AG04449 (cell line): Measurements from ENCODE around the gene FOXL3.
"Not testable (repeated sequence)": the region's sequence is repeated elsewhere in the genome, so short reads cannot be mapped to it uniquely, and the experiment has no call there.

ENCODE experiments used
- CTCF ChIA-PET: fragments of 350-600 bp; formaldehyde crosslinking; extraction: SDS; loops from one replicate; lab custom pipeline; 2021; ENCODE audit warnings: antibody characterized with exemption; lab: Yijun Ruan, JAX
- POLR2A ChIA-PET: fragments of 400-600, 350-600 bp; formaldehyde crosslinking; extraction: SDS; loops from one replicate; lab custom pipeline; 2020; ENCODE audit warnings: antibody characterized with exemption, inconsistent platforms; lab: Yijun Ruan, JAX
- DNase-seq: peaks from one replicate; pipeline ENCODE4 v3.0.0-alpha.2; 2010; ENCODE audit warnings: low read depth, low spot score
- H3K4me3 ChIP-seq: 2 replicates; pipeline ENCODE4 v1.5.1; 2011; ENCODE audit warnings: low read depth, mild to moderate bottlenecking, control low read depth, low read length
- TF ChIP-seq, protein P1 (sequence below): IDR thresholded peaks from one replicate; pipeline ENCODE4 v1.5.1; 2011; ENCODE audit warnings: mild to moderate bottlenecking, moderate library complexity, low read length, control low read depth, inconsistent platforms; ENCODE audit not compliant: insufficient read depth; ENCODE audit errors: missing control alignments

Gene FOXL3

DNA sequence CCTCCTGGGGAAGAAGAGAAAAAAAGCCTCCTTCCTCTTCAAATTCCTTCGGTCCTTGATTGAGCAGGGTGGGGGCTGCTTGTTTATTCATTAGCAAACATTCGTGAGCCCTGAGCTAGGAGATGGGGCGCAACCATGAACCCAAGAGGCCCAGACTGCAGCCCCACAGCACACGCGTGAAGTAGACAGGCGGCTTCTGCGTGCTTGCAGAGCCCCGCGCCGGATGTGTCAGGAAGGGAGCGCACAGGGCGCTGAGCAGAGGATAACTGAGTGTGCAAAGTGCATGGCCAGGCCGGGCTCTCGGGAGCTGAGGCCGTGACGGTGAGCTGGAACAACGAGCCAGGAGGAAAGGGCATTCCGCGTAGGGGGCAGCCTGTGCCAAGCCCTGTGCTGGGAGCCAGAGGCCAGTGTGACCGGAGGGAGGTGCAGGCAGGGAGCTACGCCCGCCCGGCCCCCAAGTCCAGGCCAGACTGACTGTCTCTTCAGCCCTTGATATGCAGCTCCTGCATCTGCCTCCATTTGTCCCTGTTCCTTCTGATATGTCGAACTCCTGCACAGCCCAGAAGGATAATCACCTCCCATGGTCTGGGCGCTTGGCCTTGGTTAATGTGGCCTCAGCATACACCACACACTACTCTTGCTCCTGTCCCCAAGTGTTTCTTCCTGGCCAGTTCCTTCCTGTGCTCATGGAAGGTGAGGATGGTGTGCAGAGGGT, 4.6 kb downstream of the FOXL3 start:
- no peak for DNase-seq
- ChIA-PET CTCF (interaction anchor here (1.0 kb wide), 1 partner anchor 473 kb away, joined by 3 read pairs; no protein-coding TSS in a partner anchor), POLR2A (no interaction called here)
- H3K4me3 ChIP-seq, result no peak overlapping the region
- TF ChIP-seq, protein P1, sequence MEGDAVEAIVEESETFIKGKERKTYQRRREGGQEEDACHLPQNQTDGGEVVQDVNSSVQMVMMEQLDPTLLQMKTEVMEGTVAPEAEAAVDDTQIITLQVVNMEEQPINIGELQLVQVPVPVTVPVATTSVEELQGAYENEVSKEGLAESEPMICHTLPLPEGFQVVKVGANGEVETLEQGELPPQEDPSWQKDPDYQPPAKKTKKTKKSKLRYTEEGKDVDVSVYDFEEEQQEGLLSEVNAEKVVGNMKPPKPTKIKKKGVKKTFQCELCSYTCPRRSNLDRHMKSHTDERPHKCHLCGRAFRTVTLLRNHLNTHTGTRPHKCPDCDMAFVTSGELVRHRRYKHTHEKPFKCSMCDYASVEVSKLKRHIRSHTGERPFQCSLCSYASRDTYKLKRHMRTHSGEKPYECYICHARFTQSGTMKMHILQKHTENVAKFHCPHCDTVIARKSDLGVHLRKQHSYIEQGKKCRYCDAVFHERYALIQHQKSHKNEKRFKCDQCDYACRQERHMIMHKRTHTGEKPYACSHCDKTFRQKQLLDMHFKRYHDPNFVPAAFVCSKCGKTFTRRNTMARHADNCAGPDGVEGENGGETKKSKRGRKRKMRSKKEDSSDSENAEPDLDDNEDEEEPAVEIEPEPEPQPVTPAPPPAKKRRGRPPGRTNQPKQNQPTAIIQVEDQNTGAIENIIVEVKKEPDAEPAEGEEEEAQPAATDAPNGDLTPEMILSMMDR, result no peak

DNA sequence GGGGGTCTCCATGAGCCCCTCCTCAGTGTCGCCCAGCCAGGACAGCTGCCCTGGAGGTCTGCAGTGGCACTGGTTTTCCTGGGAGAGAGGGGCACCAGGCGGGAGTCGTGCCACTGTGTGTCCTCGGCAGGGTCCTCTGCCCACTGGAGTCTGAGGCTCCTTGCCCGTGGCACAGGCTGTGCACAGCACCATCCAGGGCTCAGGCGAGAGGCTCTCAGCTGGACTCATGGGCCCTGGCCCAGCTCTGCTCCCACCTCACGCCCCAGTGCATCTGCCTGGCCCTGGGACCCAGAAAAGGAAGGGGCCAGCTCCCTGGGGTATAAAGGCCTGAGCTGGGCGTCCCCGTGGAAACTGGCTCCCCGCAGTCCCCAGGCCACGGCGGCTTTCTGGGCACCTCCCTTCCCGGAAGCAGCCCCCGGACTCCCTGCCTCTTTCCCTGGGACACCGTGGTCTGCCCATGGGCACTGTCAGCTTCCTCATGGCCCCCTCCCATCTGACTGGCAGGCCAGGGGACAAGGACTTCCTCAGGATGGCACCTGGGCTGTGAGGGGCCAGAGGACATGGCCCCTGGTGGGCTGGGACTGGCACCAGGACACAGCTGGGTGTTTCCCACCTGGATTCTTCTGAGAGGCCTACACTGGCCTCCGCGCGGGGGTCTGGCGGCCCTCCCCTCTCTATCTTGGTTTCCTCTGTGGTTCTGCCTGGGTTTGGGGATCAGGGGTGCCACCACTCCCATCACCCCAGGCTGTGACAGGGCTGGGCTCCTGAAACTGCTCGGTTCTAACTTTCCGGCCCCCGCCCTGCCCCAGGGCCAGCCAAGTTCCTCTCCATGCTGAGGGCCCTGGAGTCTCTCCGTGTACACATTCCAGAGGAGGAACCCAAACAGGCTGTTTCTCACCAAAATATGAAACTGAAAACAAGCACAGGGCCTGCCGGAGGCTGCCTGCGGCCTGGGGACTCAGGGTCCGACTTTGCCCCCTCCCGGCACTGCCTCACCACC, 5.5 kb downstream of the FOXL3 start:
- CTCF ChIA-PET, result no interaction called here
- TF ChIP-seq, protein P1, result no peak
- DNase-seq, result no peak
- H3K4me3 ChIP-seq, result no peak overlapping the region
- POLR2A ChIA-PET, result no interaction called here

DNA sequence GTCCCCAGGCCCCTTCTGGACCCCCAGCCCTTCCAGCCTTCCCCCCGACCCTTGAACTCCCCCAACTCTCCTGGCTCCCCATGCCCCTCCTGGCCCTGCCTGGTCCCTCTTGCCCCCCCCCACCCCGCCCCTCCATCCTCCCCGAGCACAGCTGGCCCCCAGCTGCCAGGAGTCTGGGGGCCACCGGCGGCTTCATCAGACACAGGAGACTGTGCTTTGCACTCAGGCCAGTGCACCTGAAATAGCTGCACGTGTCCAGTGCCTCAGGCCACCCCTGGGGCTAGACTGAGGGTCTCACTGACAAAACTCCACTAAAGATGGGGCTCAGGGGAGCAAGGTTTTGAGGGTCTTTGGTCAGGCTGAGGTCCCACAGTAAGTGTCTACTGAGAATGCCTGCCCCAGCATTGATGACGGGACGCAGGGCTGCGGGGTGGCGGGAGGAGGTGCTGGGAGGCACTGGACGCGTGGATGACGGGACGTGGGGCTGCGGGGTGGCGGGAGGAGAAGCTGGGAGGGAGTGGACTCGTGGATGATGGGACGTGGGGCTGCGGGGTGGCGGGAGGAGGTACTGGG, 6.5 kb downstream of the FOXL3 start:
- no peak overlapping the region for H3K4me3 ChIP-seq
- ChIA-PET CTCF (no interaction called here), POLR2A (interaction anchor here (0.6 kb wide), 1 partner anchor 842 kb away, joined by 3 read pairs; no protein-coding TSS in a partner anchor)
- no peak for DNase-seq
- TF ChIP-seq, protein P1, result no peak

DNA sequence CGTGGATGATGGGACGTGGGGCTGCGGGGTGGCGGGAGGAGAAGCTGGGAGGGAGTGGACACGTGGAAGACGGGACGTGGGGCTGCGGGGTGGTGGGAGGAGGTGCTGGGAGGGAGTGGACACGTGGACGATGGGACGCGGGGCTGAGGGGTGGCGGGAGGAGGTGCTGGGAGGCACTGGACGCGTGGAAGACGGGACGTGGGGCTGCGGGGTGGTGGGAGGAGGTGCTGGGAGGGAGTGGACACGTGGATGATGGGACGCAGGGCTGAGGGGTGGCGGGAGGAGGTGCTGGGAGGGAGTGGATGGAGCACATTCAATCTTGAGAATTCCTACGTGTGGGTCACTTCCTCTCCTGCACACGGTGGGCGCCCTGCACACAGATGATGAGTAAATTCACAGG, 7.2 kb downstream of the FOXL3 start:
- POLR2A ChIA-PET, result interaction anchor here (0.6 kb wide), 1 partner anchor 841 kb away, joined by 3 read pairs; no protein-coding TSS in a partner anchor
- CTCF ChIA-PET, DNase-seq, H3K4me3 ChIP-seq: not testable (repeated sequence)

DNA sequence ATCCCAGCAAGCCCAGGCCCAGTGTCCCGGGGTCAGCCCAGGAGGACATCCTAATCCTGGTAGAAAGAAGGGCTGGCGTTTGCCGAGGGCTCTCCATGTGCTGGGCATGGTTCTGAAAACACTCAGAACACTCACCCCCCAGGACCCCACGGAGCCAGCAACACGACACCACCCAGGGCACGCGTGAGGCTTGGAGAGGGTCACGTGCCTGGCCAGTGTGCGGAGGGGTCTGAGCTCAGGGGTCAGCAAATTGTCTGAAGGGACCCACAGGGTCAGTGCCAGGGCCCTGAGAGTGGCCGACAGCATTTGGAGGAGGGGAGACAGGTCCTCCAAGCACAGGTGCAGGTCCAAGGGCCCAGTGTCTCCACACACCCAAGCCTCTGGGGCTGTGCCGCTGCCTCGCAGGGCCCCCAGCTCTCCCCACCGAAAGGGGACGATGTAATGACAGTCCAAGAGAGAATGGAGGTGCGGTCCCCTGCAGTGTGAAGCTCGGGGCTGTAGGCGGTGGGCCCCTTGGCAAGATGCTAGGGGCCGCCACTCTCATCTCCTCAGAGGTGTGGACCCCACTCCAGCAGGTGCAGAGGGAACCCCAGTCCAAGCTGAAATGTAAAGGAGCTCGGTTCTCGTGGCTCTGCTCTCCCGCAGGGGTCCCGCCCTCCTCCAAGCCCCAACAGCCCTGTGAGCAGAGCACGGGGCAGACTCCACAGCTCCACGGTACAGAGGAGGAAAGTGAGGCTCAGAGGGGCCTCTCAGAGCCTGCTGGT, 7.8 kb downstream of the FOXL3 start:
- POLR2A ChIA-PET, result no interaction called here
- TF ChIP-seq, protein P1, result no peak
- CTCF ChIA-PET, result no interaction called here
- no peak for DNase-seq
- no peak overlapping the region for H3K4me3 ChIP-seq

DNA sequence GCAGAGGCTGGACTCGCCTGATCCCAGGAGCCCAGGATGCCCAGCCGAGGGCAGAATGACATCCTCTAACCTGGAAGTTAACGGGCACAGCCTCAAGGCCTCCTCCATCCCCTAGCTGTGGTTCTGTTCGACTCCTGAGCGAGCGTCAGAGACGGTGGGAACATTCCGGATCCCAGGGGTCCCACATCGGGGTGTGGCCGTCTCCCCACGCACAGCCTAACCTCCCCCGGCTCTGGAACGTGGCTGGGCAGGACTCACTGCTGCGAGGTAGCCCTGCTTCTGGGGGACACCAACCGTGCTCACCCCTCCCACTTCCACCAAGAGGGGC, 8.4 kb downstream of the FOXL3 start:
- no peak overlapping the region for H3K4me3 ChIP-seq
- DNase-seq, result no peak
- ChIA-PET POLR2A (no interaction called here), CTCF (no interaction called here)
- TF ChIP-seq, protein P1, result no peak
